ENCODE data around the gene BIRC6.

The BIRC6 gene

GRCh38 chr2:32377928-32378327, 21.1 kb downstream of the BIRC6 start:
- DNase-seq, result no peak

- no peak for DNase-seq
Measured at GRCh38 chr2:32379352-32379751, 22.5 kb downstream of the BIRC6 start.

- no peak for DNase-seq
Measured at GRCh38 chr2:32383858-32384257, 27.0 kb downstream of the BIRC6 start.

GRCh38 chr2:32384529-32384928, 27.7 kb downstream of the BIRC6 start:
- DNase-seq, result no peak

GRCh38 chr2:32386739-32387138, 29.9 kb downstream of the BIRC6 start:
- no peak for DNase-seq

- DNase-seq, result no peak
Measured at GRCh38 chr2:32399221-32399620, 42.4 kb downstream of the BIRC6 start.

- no peak for DNase-seq
Measured at GRCh38 chr2:32402091-32402490, 45.3 kb downstream of the BIRC6 start.

GRCh38 chr2:32403782-32404181, 47.0 kb downstream of the BIRC6 start:
- DNase-seq, result no peak

- DNase-seq, result no peak
Measured at GRCh38 chr2:32404691-32405090, 47.9 kb downstream of the BIRC6 start.

GRCh38 chr2:32416519-32416918, 59.7 kb downstream of the BIRC6 start:
- no peak for DNase-seq

- DNase-seq, result no peak
Measured at GRCh38 chr2:32417659-32418058, 60.8 kb downstream of the BIRC6 start.

GRCh38 chr2:32418778-32419177, 62.0 kb downstream of the BIRC6 start:
- DNase-seq, result no peak

GRCh38 chr2:32422133-32422532, 65.3 kb downstream of the BIRC6 start:
- no peak for DNase-seq

- DNase-seq, result no peak
Measured at GRCh38 chr2:32423536-32423935, 66.7 kb downstream of the BIRC6 start.

- no peak for DNase-seq
Measured at GRCh38 chr2:32424739-32425138, 67.9 kb downstream of the BIRC6 start.

- peak; percentile 1 for DNase-seq
Measured at GRCh38 chr2:32425719-32426141, 68.9 kb downstream of the BIRC6 start.

- DNase-seq, result peak; percentile 2
Measured at GRCh38 chr2:32427672-32428610, 71.1 kb downstream of the BIRC6 start.

- DNase-seq, result no peak
Measured at GRCh38 chr2:32430804-32431203, 74.0 kb downstream of the BIRC6 start.

GRCh38 chr2:32436150-32436549, 79.3 kb downstream of the BIRC6 start:
- DNase-seq, result no peak

- no peak for DNase-seq
Measured at GRCh38 chr2:32442020-32442467, 85.2 kb downstream of the BIRC6 start.

GRCh38 chr2:32446369-32446768, 89.5 kb downstream of the BIRC6 start:
- DNase-seq, result no peak

- no peak for DNase-seq
Measured at GRCh38 chr2:32450851-32451250, 94.0 kb downstream of the BIRC6 start.

GRCh38 chr2:32452338-32453064, 95.7 kb downstream of the BIRC6 start:
- DNase-seq, result no peak
